Stimulated activated naive CD8-positive, alpha-beta T cell treated with anti-CD3 and anti-CD28 coated beads, Interleukin-15, Interleukin-2, amounts not matched to agents 100 U/mL and 50 U/mL, for 24 hours (primary cell): Measurements from ENCODE around the gene SPIN2B.

Experiments used
- ATAC-seq: fragments of 150-1000 bp; cut with Tn5 transposase; one replicate; pipeline ENCODE4 v1.10.0; 2021
- DNase-seq: peaks from one replicate; pipeline ENCODE4 v3.0.0; 2021

The SPIN2B gene

GRCh38 chrX:57070185-57070984 lies 51.0 kb downstream of the SPIN2B start:
- ATAC-seq (no peak), DNase-seq (no peak)
